ENCODE data around the gene RNASE4. TPM values are rescaled to one million over a fixed set of nuclear protein-coding genes. Genes with fewer than 3 reads are reported as not detected.
"Not testable (repeated sequence)": the region's sequence is repeated elsewhere in the genome, so short reads cannot be mapped to it uniquely, and the experiment has no call there.

Gene RNASE4
- total RNA-seq, 1 donor = 18.1 TPM

DNA sequence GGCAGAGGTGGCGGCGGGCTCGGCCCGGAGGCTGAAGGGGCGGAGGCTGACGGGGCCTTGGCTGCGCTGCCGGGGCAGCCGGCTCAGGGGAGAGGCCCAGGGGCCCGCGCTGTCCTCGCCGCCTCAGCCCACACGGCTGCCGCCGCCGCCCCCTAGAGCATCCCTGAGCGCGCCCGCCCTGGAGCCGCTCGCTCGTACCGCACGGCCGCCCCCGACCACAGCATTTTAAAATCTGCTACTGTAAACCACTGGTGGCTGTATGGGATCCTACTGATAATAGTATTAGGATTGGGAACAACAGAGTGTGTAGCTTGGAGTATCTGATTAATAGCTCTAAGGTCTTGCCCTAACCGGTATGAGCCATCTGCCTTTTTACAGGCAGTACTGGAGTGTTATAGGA lies 39.1 kb downstream of the RNASE4 start:
- peak; percentile 48 for DNase-seq (ENCODE audit: insufficient read length, low spot score, missing footprints)
- Histone ChIP-seq H3K4me3 (ENCODE audit: insufficient read depth, low read length) (peak overlapping the region; percentile 37), H3K27ac (ENCODE audit: low read depth, low read length) (no peak overlapping the region), H2AFZ (ENCODE audit: low read length) (no peak overlapping the region), H3K36me3 (ENCODE audit: insufficient read depth, low read length) (no peaks in the 10 kb centered on the region), H3K4me2 (ENCODE audit: insufficient read depth, low read length) (peak overlapping the region; percentile 59), H4K20me1 (ENCODE audit: insufficient read depth, low read length) (no peaks in the 10 kb centered on the region), H3K79me2 (ENCODE audit: insufficient read depth, low read length) (no peaks in the 10 kb centered on the region), H3K9me3 (ENCODE audit: low read depth, low read length) (no peaks in the 10 kb centered on the region), H3K27me3 (ENCODE audit: insufficient read depth, low read length) (peaks cover 20% of the 10 kb centered on the region), H3K4me1 (ENCODE audit: insufficient read depth, low read length) (no peaks in the 10 kb centered on the region)
- no peak for TF ChIP-seq CTCF (IDR thresholded peaks at IDR 0.05; ENCODE audit: extremely low read depth, low read depth, low read length)

GRCh38 chr14:20726121-20726520 lies 41.8 kb downstream of the RNASE4 start:
- H3K4me1 ChIP-seq (ENCODE audit: insufficient read depth, low read length); H3K27ac ChIP-seq (ENCODE audit: low read depth, low read length); H3K9me3 ChIP-seq (ENCODE audit: low read depth, low read length); DNase-seq (ENCODE audit: insufficient read length, low spot score, missing footprints); H3K79me2 ChIP-seq (ENCODE audit: insufficient read depth, low read length); H4K20me1 ChIP-seq (ENCODE audit: insufficient read depth, low read length); H3K4me2 ChIP-seq (ENCODE audit: insufficient read depth, low read length); H3K4me3 ChIP-seq (ENCODE audit: insufficient read depth, low read length); H3K36me3 ChIP-seq (ENCODE audit: insufficient read depth, low read length); H2AFZ ChIP-seq (ENCODE audit: low read length): not testable (repeated sequence)
- H3K27me3 ChIP-seq (ENCODE audit: insufficient read depth, low read length) = peaks cover 20% of the 10 kb centered on the region

GRCh38 chr14:20726531-20726930 lies 42.2 kb downstream of the RNASE4 start:
- TF ChIP-seq CTCF (IDR thresholded peaks at IDR 0.05; ENCODE audit: extremely low read depth, low read depth, low read length) = no peak
- H3K9me3 ChIP-seq (ENCODE audit: low read depth, low read length) = no peaks in the 10 kb centered on the region
- DNase-seq (ENCODE audit: insufficient read length, low spot score, missing footprints) = no peak
- peaks cover 20% of the 10 kb centered on the region for H3K27me3 ChIP-seq (ENCODE audit: insufficient read depth, low read length)
- no peaks in the 10 kb centered on the region for H3K4me1 ChIP-seq (ENCODE audit: insufficient read depth, low read length)
- H3K4me2 ChIP-seq (ENCODE audit: insufficient read depth, low read length) = no peak overlapping the region
- H3K4me3 ChIP-seq (ENCODE audit: insufficient read depth, low read length) = no peak overlapping the region
- H3K36me3 ChIP-seq (ENCODE audit: insufficient read depth, low read length) = no peaks in the 10 kb centered on the region
- no peak overlapping the region for H2AFZ ChIP-seq (ENCODE audit: low read length)
- no peaks in the 10 kb centered on the region for H3K79me2 ChIP-seq (ENCODE audit: insufficient read depth, low read length)
- no peak overlapping the region for H3K27ac ChIP-seq (ENCODE audit: low read depth, low read length)
- H4K20me1 ChIP-seq (ENCODE audit: insufficient read depth, low read length) = no peaks in the 10 kb centered on the region

DNA sequence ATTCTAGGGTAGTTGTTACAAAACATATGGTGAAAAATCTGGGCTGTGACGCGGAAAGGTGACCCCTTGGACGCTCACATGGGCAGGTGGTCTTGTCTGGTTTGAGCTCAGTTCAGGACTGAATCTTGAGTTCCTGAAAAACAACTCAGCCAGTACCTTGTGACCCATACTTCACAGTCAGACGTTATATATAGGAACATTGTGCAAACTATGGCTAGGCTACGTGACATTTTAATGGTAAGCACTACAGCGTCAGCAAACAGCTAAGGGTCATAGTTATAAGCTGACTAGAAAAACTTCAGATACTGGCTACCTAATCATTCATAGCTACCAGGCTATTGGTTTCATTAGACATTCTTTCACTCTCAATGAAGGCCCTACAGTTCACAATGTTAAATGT lies 46.5 kb downstream of the RNASE4 start:
- H4K20me1 ChIP-seq (ENCODE audit: insufficient read depth, low read length) = no peaks in the 10 kb centered on the region
- H3K79me2 ChIP-seq (ENCODE audit: insufficient read depth, low read length) = no peaks in the 10 kb centered on the region
- no peaks in the 10 kb centered on the region for H3K9me3 ChIP-seq (ENCODE audit: low read depth, low read length)
- H2AFZ ChIP-seq (ENCODE audit: low read length) = no peak overlapping the region
- H3K4me1 ChIP-seq (ENCODE audit: insufficient read depth, low read length) = no peaks in the 10 kb centered on the region
- no peaks in the 10 kb centered on the region for H3K36me3 ChIP-seq (ENCODE audit: insufficient read depth, low read length)
- DNase-seq (ENCODE audit: insufficient read length, low spot score, missing footprints) = no peak
- no peaks in the 10 kb centered on the region for H3K27me3 ChIP-seq (ENCODE audit: insufficient read depth, low read length)
- no peak overlapping the region for H3K4me3 ChIP-seq (ENCODE audit: insufficient read depth, low read length)
- H3K27ac ChIP-seq (ENCODE audit: low read depth, low read length) = no peak overlapping the region
- TF ChIP-seq CTCF (IDR thresholded peaks at IDR 0.05; ENCODE audit: extremely low read depth, low read depth, low read length) = no peak
- H3K4me2 ChIP-seq (ENCODE audit: insufficient read depth, low read length) = no peak overlapping the region
